ENCODE measurements around the gene GABARAPL1. TPM values are rescaled to one million over a fixed set of nuclear protein-coding genes. Genes with fewer than 3 reads are reported as not detected.
A peak's percentile ranks its signal among the peaks of the same experiment; 100 is the strongest.
"Not testable (repeated sequence)": the region's sequence is repeated elsewhere in the genome, so short reads cannot be mapped to it uniquely, and the experiment has no call there.

Gene GABARAPL1
- total and polyA plus RNA-seq, 7 donors: 36.1 to 268 (median 198) TPM

- H3K4me1 ChIP-seq: peaks cover 23% of the 10 kb centered on the region
- H3K4me3 ChIP-seq: no peak overlapping the region
- peaks cover 12 to 61% of the 10 kb centered on the region in 2 donors for H3K36me3 ChIP-seq (ENCODE audit: insufficient read depth in 1 of 2, low read depth in 1 of 2)
- DNase-seq (no peak), ATAC-seq (no peak)
- H3K9me3 ChIP-seq: no peaks in the 10 kb centered on the region
- no peaks in the 10 kb centered on the region for H3K27me3 ChIP-seq (ENCODE audit: insufficient read depth in 3 of 3, low read length in 2 of 3)
- no peak overlapping the region for H3K27ac ChIP-seq
- intact Hi-C loops (cut with DNase I): loop anchor here in 1 of 2 donors (10.0 kb wide), 1 partner anchor 142 kb away; no protein-coding TSS in a partner anchor
- no peak for TF ChIP-seq CTCF (IDR thresholded peaks at IDR 0.05)
- WGBS, 3 donors: 81 to 87% (median 83%) methylated on average over 5 of the region's 5 CpGs
Measured at GRCh38 chr12:10223208-10223607, 10.5 kb downstream of the GABARAPL1 start.

GRCh38 chr12:10225426-10225825, 12.7 kb downstream of the GABARAPL1 start:
- ATAC-seq; DNase-seq; H3K27me3 ChIP-seq (ENCODE audit: insufficient read depth in 3 of 3, low read length in 2 of 3); H3K4me1 ChIP-seq; H3K27ac ChIP-seq; H3K4me3 ChIP-seq; H3K9me3 ChIP-seq: not testable (repeated sequence)
- intact Hi-C loops (cut with DNase I): loop anchor here in 1 of 2 donors (10.0 kb wide), 1 partner anchor 139 kb away; no protein-coding TSS in a partner anchor
- WGBS, 3 donors: 87 to 96% (median 94%) methylated on average over 19 to 20 of the region's 26 CpGs
- H3K36me3 ChIP-seq (ENCODE audit: insufficient read depth in 1 of 2, low read depth in 1 of 2): peaks cover 12 to 39% of the 10 kb centered on the region in 2 donors

GRCh38 chr12:10226086-10226485, 13.4 kb downstream of the GABARAPL1 start:
- H3K9me3 ChIP-seq: no peaks in the 10 kb centered on the region
- intact Hi-C loops (cut with DNase I): loop anchor here in 1 of 2 donors (10.0 kb wide), 1 partner anchor 139 kb away; no protein-coding TSS in a partner anchor
- DNase-seq (no peak), ATAC-seq (peak; percentile 17 to 55 (median 40))
- no peak overlapping the region for H3K4me3 ChIP-seq
- H3K36me3 ChIP-seq (ENCODE audit: insufficient read depth in 1 of 2, low read depth in 1 of 2): peaks cover 12 to 33% of the 10 kb centered on the region in 2 donors
- H3K27ac ChIP-seq: no peak overlapping the region
- no peak for TF ChIP-seq CTCF (IDR thresholded peaks at IDR 0.05)
- peaks cover 3% of the 10 kb centered on the region for H3K4me1 ChIP-seq
- 84 to 92% (median 86%) methylated on average over 4 to 6 of the region's 6 CpGs for WGBS, 3 donors
- no peaks in the 10 kb centered on the region for H3K27me3 ChIP-seq (ENCODE audit: insufficient read depth in 3 of 3, low read length in 2 of 3)

- Histone ChIP-seq H3K27me3 (ENCODE audit: insufficient read depth in 3 of 3, low read length in 2 of 3) (no peaks in the 10 kb centered on the region), H3K9me3 (no peaks in the 10 kb centered on the region), H3K36me3 (ENCODE audit: insufficient read depth in 1 of 2, low read depth in 1 of 2) (peaks cover 7 to 26% of the 10 kb centered on the region in 2 donors), H3K27ac (no peak overlapping the region), H3K4me3 (no peak overlapping the region), H3K4me1 (no peaks in the 10 kb centered on the region)
- DNase-seq (no peak), ATAC-seq (peak in 3 of 4 donors; percentile 32 to 43 (median 32))
- TF ChIP-seq CTCF (IDR thresholded peaks at IDR 0.05): no peak
- WGBS, 3 donors: 82 to 91% (median 85%) methylated on average over 1 of the region's 1 CpG
- intact Hi-C loops (cut with DNase I): loop anchor here in 1 of 2 donors (10.0 kb wide), 1 partner anchor 138 kb away; no protein-coding TSS in a partner anchor
Measured at GRCh38 chr12:10226731-10227130, 14.1 kb downstream of the GABARAPL1 start.

- TF ChIP-seq CTCF (IDR thresholded peaks at IDR 0.05): no peak
- intact Hi-C loops (cut with DNase I): loop anchor here in 1 of 2 donors (10.0 kb wide), 1 partner anchor 137 kb away; no protein-coding TSS in a partner anchor
- H3K4me1 ChIP-seq: no peaks in the 10 kb centered on the region
- no peak overlapping the region for H3K27ac ChIP-seq
- ATAC-seq (no peak), DNase-seq (no peak)
- no peak overlapping the region for H3K4me3 ChIP-seq
- WGBS, 3 donors: 68 to 72% (median 70%) methylated on average over 1 of the region's 1 CpG
- no peaks in the 10 kb centered on the region for H3K9me3 ChIP-seq
- H3K27me3 ChIP-seq (ENCODE audit: insufficient read depth in 3 of 3, low read length in 2 of 3): no peaks in the 10 kb centered on the region
- peaks cover 0 to 17% of the 10 kb centered on the region in 2 donors for H3K36me3 ChIP-seq (ENCODE audit: insufficient read depth in 1 of 2, low read depth in 1 of 2)
Measured at GRCh38 chr12:10227648-10228047, 15.0 kb downstream of the GABARAPL1 start.
